CD14-positive monocyte (primary cell): ENCODE results near the gene RHEB. TPM values are rescaled to one million over a fixed set of nuclear protein-coding genes. Genes with fewer than 3 reads are reported as not detected.

Experiments
- DNase-seq, 3 donors: peaks; one replicate each; pipeline ENCODE4 v3.0.0-alpha.2; 2011 to 2022
- H2AFZ ChIP-seq: 2 replicates; pipeline ENCODE4 v1.6.0; 2012; ENCODE audit warnings: mild to moderate bottlenecking, low read depth, low read length, inconsistent platforms; ENCODE audit not compliant: insufficient read depth, poor library complexity, severe bottlenecking
- H3K27ac ChIP-seq, 2 donors: 1 replicate in 1 of 2; 2 replicates in 1 of 2; pipeline ENCODE4 v1.5.1; 2012 to 2013; ENCODE audit warnings: low read length in 2 of 2, control low read depth in 1 of 2, inconsistent platforms in 1 of 2, low read depth in 1 of 2, mild to moderate bottlenecking in 1 of 2
- H3K27me3 ChIP-seq, 2 donors: one replicate each; pipeline versions ENCODE4 v1.6.0 to v1.6.1; 2011 to 2013; ENCODE audit warnings: low read length in 2 of 2; ENCODE audit not compliant: control insufficient read depth in 2 of 2, insufficient read depth in 2 of 2
- H3K36me3 ChIP-seq, 2 donors: replicated peaks in 1 of 2; 1 replicate in 1 of 2; 2 replicates in 1 of 2; pipeline versions ENCODE4 v1.5.1 to v1.6.1; 2012 to 2013; ENCODE audit warnings: low read length in 2 of 2, control low read depth in 1 of 2, inconsistent platforms in 1 of 2, mild to moderate bottlenecking in 1 of 2; ENCODE audit not compliant: insufficient read depth in 2 of 2, control insufficient read depth in 1 of 2
- H3K4me1 ChIP-seq, 2 donors: 1 replicate in 1 of 2; 2 replicates in 1 of 2; pipeline versions ENCODE4 v1.5.1 to v1.6.1; 2012 to 2013; ENCODE audit warnings: low read length in 2 of 2, control low read depth in 1 of 2, inconsistent platforms in 1 of 2, mild to moderate bottlenecking in 1 of 2, moderate library complexity in 1 of 2; ENCODE audit not compliant: insufficient read depth in 2 of 2, control insufficient read depth in 1 of 2
- H3K4me2 ChIP-seq: replicated peaks from 2 replicates; pipeline ENCODE3; 2012; ENCODE audit warnings: low read length, moderate library complexity, mild to moderate bottlenecking; ENCODE audit not compliant: poor library complexity, severe bottlenecking; ENCODE audit errors: extremely low read depth
- H3K4me3 ChIP-seq, 3 experiments: fragments of 200-600 bp in 1 of 3; sonication (generic) in 1 of 3; replicated peaks in 1 of 3; 1 replicate in 2 of 3; 2 replicates in 1 of 3; pipeline ENCODE4 v1.5.1; 2011 to 2013; ENCODE audit warnings: low read length in 3 of 3, mild to moderate bottlenecking in 3 of 3, control low read depth in 2 of 3, low read depth in 2 of 3, inconsistent platforms in 1 of 3, moderate library complexity in 1 of 3
- H3K79me2 ChIP-seq: 2 replicates; pipeline ENCODE4 v1.6.0; 2012; ENCODE audit warnings: mild to moderate bottlenecking, control low read depth, inconsistent platforms, low read length, moderate library complexity; ENCODE audit not compliant: insufficient read depth
- H3K9ac ChIP-seq: 2 replicates; pipeline ENCODE4 v1.6.0; 2017; ENCODE audit warnings: low read length, mild to moderate bottlenecking; ENCODE audit not compliant: insufficient read depth, poor library complexity, severe bottlenecking
- H3K9me3 ChIP-seq, 2 donors: replicated peaks in 1 of 2; 1 replicate in 1 of 2; 2 replicates in 1 of 2; pipeline versions ENCODE4 v1.5.1 to v1.6.1; 2012 to 2013; ENCODE audit warnings: low read length in 2 of 2, control low read depth in 1 of 2; ENCODE audit not compliant: control insufficient read depth in 1 of 2, insufficient read depth in 1 of 2
- H4K20me1 ChIP-seq: 2 replicates; pipeline ENCODE4 v1.6.0; 2012; ENCODE audit warnings: mild to moderate bottlenecking, low read length, control low read depth, moderate library complexity; ENCODE audit not compliant: insufficient read depth
- H3K27ac Mint-ChIP-seq, 7 donors: one replicate each; pipeline ENCODE4 v1.8.0; 2020; ENCODE audit warnings: mild to moderate bottlenecking in 7 of 7, mixed read lengths in 7 of 7, moderate library complexity in 6 of 7, inconsistent platforms in 2 of 7
- H3K27me3 Mint-ChIP-seq, 3 donors: one replicate each; pipeline ENCODE4 v1.8.0; 2021 to 2022; ENCODE audit warnings: low read depth in 3 of 3, mild to moderate bottlenecking in 3 of 3, mixed read lengths in 3 of 3, moderate library complexity in 3 of 3, inconsistent platforms in 1 of 3
- H3K36me3 Mint-ChIP-seq, 2 donors: one replicate each; pipeline ENCODE4 v1.8.0; 2020; ENCODE audit warnings: mixed read lengths in 2 of 2, inconsistent platforms in 1 of 2, mild to moderate bottlenecking in 1 of 2
- H3K4me1 Mint-ChIP-seq: one replicate; pipeline ENCODE4 v1.8.0; 2020; ENCODE audit warnings: mild to moderate bottlenecking, mixed read lengths
- H3K4me3 Mint-ChIP-seq, 2 donors: one replicate each; pipeline ENCODE4 v1.8.0; 2020; ENCODE audit warnings: mild to moderate bottlenecking in 2 of 2, mixed read lengths in 2 of 2, moderate library complexity in 1 of 2
- H3K9me3 Mint-ChIP-seq, 7 donors: one replicate each; pipeline ENCODE4 v1.8.0; 2020 to 2022; ENCODE audit warnings: mixed read lengths in 7 of 7, mild to moderate bottlenecking in 6 of 7, moderate library complexity in 6 of 7, inconsistent platforms in 2 of 7
- CTCF ChIP-seq: fragments of 200-600 bp; IDR thresholded peaks from one replicate; pipeline ENCODE4 v1.8.0; 2022; ENCODE audit warnings: antibody characterized with exemption, mild to moderate bottlenecking
- WGBS: methylation state at CpG from one replicate; pipeline ENCODE4 v1.1.5; 2013; ENCODE audit warnings: missing lambda C conversion rate; ENCODE audit not compliant: insufficient coverage; 5-methylcytosine and 5-hydroxymethylcytosine counted together
- intact Hi-C, 2 donors: fragments of 100-400 bp; cut with micrococcal nuclease; formaldehyde crosslinking; loops; one replicate each; pipeline versions ENCODE4 v1.15.0 to v1.15.1; 2023
- polyA plus RNA-seq, 3 donors: library from polyadenylated mRNA; depleted of rRNA in 1 of 3; unstranded in 2 of 3; stranded (reverse) in 1 of 3; fragments of 300-500 nt in 2 of 3; fragments of >200 nt in 1 of 3; fragmentation: Illumina TruSeq in 2 of 3; gene quantifications; 1 replicate in 2 of 3; 2 replicates in 1 of 3; pipeline ENCODE4 v1.2.3, GENCODE V29; 2012 to 2021

The RHEB gene
- polyA plus RNA-seq, 3 donors, result 20.4 to 96.1 (median 95.8) TPM

- WGBS, result no CpG with 5 or more reads among the region's 1 CpG
- intact Hi-C loops, result loop anchor here (5.0 kb wide), 1 partner anchor 132 kb away; no protein-coding TSS in a partner anchor
Observed at GRCh38 chr7:151444632-151445031, 75.1 kb downstream of the RHEB start.

GRCh38 chr7:151442776-151443496 is 76.8 kb downstream of the RHEB start:
- TF ChIP-seq CTCF, result no peak
- intact Hi-C loops, result no loop called here
- Histone ChIP-seq H3K27ac (no peak overlapping the region), H2AFZ (no peak overlapping the region), H3K9me3 (no peaks in the 10 kb centered on the region), H3K4me3 (no peak overlapping the region), H3K27me3 (peaks cover 5 to 28% of the 10 kb centered on the region in 2 donors), H3K9ac (no peak overlapping the region), H3K36me3 (no peaks in the 10 kb centered on the region), H3K4me2 (no peak overlapping the region), H3K4me1 (peaks cover 13 to 19% of the 10 kb centered on the region in 2 donors), H4K20me1 (no peaks in the 10 kb centered on the region), H3K79me2 (no peaks in the 10 kb centered on the region)
- no peak overlapping the region for H3K27ac Mint-ChIP-seq
- H3K36me3 Mint-ChIP-seq, result no peaks in the 10 kb centered on the region
- no peak for DNase-seq
- H3K4me3 Mint-ChIP-seq, result peak overlapping the region in 1 of 2 donors; percentile 18
- H3K9me3 Mint-ChIP-seq, result peaks cover 0 to 4% (median 0%) of the 10 kb centered on the region in 7 donors
- WGBS, result 100% methylated on average over 5 of the region's 10 CpGs
- H3K27me3 Mint-ChIP-seq, result peaks cover 23 to 44% (median 26%) of the 10 kb centered on the region in 3 donors
- peaks cover 28% of the 10 kb centered on the region for H3K4me1 Mint-ChIP-seq

More at GRCh38 chr7:151444632-151445031, 75.1 kb downstream of the RHEB start:
- Histone ChIP-seq H4K20me1 (no peaks in the 10 kb centered on the region), H3K4me3 (no peak overlapping the region), H3K9me3 (no peaks in the 10 kb centered on the region), H2AFZ (no peak overlapping the region), H3K27ac (no peak overlapping the region), H3K4me2 (no peak overlapping the region), H3K79me2 (no peaks in the 10 kb centered on the region), H3K9ac (no peak overlapping the region), H3K36me3 (no peaks in the 10 kb centered on the region), H3K27me3 (peaks cover 2 to 18% of the 10 kb centered on the region in 2 donors), H3K4me1 (peaks cover 11 to 19% of the 10 kb centered on the region in 2 donors)
- no peak overlapping the region for H3K27ac Mint-ChIP-seq
- no peak for DNase-seq
- no peak overlapping the region for H3K4me3 Mint-ChIP-seq
- no peak for TF ChIP-seq CTCF
- H3K36me3 Mint-ChIP-seq, result no peaks in the 10 kb centered on the region
- H3K27me3 Mint-ChIP-seq, result peaks cover 15 to 40% (median 22%) of the 10 kb centered on the region in 3 donors
- H3K9me3 Mint-ChIP-seq, result peaks cover 0 to 2% (median 0%) of the 10 kb centered on the region in 7 donors
- peaks cover 22% of the 10 kb centered on the region for H3K4me1 Mint-ChIP-seq
